HG02943 (cell line): ENCODE data around the gene SP140L.

ENCODE experiments used
- ATAC-seq: cut with Tn5 transposase; IDR thresholded peaks from one replicate; pipeline ENCODE4 v1.9.1; 2021; ENCODE audit warnings: mild to moderate bottlenecking, low read depth, moderate library complexity; ENCODE audit not compliant: unreplicated experiment

Gene SP140L

GRCh38 chr2:230447455-230448451, 120.8 kb downstream of the SP140L start:
- peak; percentile 73 for ATAC-seq

GRCh38 chr2:230449901-230450467, 123.0 kb downstream of the SP140L start:
- ATAC-seq: no peak

GRCh38 chr2:230453006-230453405, 126.0 kb downstream of the SP140L start:
- no peak for ATAC-seq
